HG03280 (cell line): ENCODE data around the gene ZCCHC14.

ENCODE experiments used
- ATAC-seq: cut with Tn5 transposase; IDR thresholded peaks from one replicate; pipeline ENCODE4 v1.9.1; 2021; ENCODE audit warnings: mild to moderate bottlenecking, moderate library complexity; ENCODE audit not compliant: unreplicated experiment

The ZCCHC14 gene

GRCh38 chr16:87435372-87436224 is 57.2 kb downstream of the ZCCHC14 start:
- no peak for ATAC-seq

DNA sequence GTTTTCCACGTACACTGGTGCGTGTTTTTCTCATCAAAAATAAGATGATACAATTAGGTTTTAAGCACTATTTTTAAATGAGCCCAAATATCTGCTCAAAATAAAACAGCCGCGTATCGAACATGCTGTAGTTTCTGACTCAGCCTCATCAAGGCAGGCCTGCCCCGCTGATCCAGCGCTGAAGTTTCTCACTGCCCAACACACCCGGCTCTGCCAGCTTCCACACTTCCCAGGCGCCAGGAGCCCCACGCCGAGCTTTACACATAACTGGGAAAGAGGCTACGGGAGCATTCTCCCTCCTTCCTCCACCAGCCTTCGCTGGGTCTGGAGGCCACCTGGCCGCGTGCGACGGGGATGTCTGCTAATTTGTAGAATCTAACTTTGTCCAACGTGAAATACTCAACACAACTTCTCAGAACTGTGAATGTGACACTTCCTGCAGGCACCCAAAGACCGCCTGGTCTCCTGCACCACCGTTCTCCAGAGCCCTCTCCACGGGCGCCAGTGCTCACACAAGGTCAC is 58.6 kb downstream of the ZCCHC14 start:
- no peak for ATAC-seq

DNA sequence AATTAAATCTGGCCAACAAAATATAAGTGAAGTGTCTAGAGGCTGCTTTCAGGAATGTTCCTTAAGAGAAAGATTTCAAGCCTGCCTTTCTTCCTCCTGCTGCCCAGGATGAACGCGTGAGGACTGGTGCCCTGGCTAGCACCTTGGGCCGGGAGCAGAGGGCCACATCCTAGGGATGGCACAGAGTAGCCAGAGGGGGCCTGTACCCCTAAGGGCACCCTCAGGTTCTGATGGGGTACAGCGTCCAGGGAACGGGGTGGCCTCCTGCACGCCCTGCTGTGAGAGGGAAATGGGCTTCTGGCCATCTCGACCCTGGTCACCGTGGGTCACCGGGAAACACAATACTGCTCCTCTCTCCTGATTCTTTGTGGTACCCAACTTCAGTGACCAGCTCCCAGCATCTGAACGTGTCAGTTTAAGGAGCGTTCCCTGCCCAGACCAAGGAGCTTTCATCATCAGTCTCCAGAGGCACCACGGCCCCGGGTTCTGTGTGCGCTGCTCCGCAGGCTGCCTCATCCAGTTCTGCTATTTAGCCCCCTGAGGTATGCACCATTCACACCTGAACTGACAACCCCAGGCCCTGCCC is 60.4 kb downstream of the ZCCHC14 start:
- no peak for ATAC-seq

DNA sequence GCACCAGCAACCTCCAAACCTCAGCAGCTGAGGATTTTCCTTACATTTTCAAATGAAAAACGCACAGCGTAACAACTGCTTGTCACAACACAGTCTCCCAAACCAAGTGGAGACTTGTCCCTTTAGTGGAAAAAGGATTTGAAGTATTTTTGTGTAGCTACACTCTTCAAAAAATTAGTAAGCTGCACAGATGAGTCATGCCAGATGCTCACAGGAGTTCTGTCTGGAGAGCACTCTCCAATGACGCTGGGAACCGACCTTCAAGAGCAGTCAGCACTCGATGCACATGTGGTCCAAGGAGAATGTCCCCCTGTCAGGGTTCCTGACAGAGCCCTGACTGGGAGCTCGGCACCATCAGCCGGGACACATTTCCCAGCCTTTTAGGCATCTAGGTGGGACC is 60.9 kb downstream of the ZCCHC14 start:
- ATAC-seq = no peak

DNA sequence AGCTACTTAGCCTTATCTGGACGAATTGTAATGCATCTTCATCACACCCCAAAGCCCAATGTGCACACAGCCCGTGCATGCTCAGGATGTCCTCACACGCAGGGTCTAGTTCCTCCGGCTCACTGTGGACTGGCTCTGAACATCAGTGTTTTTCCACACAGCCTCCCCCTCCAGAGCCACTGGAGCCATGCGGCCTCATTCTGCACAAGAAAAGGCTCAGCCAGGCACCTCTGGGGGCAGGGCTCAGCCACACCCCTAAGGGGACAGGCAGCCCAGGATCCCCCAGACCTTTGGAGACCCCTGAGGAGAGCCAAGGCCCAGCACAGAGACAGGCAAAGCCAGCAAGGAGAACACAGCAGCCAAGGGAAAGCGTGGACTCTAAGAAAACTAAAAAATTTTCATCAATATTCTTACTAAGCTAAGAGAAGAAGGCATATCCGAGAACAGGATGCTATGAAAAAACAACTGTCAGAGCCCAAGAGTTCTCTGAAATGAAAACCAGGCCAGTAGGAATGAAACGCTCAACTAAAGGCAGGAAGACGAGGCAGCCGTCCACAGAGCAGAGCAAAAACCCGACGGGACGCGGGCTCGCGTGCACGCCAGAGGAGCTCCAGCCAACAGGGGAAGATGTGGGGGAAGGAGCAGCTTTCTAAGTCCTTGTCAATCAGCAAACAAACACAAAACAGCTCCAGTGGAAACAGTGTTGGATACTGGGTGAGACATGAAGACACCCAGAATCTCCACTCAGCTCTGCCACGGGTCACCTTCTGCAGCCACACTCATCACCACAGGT is 66.2 kb downstream of the ZCCHC14 start:
- ATAC-seq = no peak

DNA sequence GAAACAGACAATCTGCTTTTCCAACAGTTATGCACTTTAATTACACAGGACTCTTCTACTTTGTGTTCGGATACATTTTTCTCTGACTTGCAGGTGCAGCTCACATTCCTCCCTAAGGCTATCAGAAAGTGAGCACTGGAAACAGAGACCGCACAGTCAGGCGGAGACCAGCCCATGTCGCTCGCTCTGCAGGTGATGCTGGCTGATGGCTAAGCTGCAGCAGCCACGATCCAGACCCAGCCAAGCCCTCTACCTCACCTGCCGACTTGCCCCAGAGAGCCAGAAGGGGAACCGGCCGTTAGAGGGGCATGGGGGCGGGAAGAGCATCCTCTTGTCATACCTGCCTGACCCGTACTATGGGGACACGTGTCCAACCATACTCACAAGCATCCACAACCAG is 66.9 kb downstream of the ZCCHC14 start:
- ATAC-seq = no peak

- no peak for ATAC-seq
Observed at GRCh38 chr16:87424266-87424665, 68.6 kb downstream of the ZCCHC14 start.

DNA sequence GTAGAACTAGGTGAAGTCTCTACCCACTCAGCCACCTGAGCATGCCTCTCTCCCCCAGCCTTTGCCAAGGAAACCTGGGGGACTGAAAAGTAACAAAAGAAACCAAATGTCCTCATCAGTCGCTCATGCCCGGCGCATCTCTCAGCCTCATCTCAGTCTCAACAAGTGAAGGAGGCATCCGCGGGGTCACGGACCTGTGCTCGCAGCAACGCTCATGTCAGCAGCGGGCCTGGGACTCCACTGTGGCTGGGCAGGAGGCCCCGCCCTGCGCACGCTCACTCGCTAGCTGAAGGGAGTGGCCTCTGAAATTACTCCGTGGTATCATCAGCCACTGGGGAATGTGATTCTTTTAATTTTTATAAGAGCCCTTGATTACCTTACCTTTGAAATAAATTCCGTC is 69.4 kb downstream of the ZCCHC14 start:
- no peak for ATAC-seq

DNA sequence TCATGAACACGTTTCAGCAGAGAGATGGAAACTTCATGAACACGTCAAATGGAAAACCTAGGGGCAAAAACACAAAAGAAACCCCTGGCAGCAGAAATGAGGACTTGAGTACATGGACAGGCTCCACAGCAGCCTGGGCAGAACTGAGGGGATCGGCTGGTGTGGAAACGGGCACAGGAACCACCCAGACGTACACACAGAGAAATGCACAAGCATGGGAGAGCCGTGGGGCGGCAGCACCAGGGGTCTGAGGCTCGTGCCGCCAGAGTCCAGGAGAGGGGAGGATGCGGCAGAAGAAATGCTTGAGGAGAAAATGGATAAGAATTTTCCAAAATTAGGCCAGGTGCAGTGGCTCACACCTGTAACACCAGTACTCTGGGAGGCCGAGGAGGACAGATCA is 70.7 kb downstream of the ZCCHC14 start:
- ATAC-seq = no peak

GRCh38 chr16:87421003-87421912 is 71.6 kb downstream of the ZCCHC14 start:
- ATAC-seq = no peak

GRCh38 chr16:87420026-87421002 is 72.5 kb downstream of the ZCCHC14 start:
- ATAC-seq = no peak

GRCh38 chr16:87418644-87419043 is 74.2 kb downstream of the ZCCHC14 start:
- no peak for ATAC-seq

GRCh38 chr16:87418216-87418615 is 74.6 kb downstream of the ZCCHC14 start:
- no peak for ATAC-seq

DNA sequence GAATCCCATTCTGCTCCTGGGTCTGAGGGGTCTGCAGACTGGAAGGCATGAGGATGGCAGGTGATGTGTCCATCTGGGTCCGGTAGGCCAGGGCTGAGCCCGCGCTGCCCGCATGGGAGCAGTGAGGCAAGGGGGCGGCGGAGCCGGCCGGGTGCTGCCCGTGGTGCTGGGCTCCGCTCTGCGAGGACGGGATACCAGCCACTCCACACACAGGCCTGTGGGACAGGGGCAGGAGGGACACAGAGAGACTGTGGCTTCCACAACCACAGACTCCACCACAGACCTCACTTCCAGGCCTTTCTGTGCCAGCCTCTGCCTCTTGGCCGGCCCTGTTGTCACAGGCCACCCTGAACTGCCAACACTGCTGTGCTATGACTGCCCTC is 75.3 kb downstream of the ZCCHC14 start:
- no peak for ATAC-seq

DNA sequence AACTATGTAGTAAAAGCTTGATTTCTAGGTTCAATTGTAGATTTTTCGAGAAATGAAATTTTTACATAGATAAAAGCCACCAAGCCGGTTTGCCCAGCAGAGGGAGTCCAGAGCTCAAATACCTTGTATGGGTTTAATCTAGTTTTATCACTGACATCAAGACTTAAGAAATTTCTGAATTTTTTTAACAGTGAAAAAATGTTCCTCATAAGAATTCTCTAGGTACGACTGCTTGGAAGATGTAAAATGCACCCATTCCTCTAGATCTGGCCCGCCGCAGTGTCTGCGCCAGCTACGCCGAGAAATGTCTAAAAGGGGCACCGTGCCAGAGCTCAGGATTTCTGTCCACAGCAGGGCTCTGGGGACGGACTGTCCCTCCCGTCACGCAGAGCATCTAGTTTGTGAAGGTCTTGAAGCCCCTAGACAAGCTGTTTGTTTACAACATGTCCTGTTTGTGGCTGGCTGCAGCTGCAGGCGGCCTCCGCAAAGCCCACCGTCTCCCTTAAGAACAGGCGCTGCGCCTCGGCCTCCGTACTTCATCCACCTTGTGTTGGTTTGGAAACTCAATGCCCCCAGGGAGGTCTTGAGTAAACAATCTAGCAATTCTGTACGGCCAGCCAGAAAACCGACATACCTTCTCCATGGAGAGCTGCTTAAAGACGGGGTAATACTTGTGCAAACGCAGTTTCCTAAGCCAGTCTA is 75.8 kb downstream of the ZCCHC14 start:
- ATAC-seq = no peak

DNA sequence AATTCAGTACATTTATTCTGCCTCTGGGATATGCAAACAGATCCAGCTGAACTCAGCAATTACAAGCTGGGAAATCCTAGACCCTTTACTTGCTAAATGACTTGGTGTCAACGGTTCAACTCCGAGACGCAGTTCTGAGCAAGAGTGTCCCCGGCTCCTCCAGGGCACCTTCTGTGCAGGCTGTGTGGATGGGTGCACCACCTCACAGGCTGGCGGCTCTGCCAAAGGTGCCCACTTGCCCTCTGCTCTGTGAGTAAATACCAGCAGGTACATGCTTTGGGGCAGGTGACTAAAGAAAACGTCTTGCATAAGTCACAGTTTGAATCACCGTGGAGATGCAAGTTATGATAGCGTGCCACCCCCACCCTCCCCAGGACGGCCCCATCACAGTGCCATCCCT is 77.4 kb downstream of the ZCCHC14 start:
- no peak for ATAC-seq

- no peak for ATAC-seq
Observed at GRCh38 chr16:87414251-87414680, 78.6 kb downstream of the ZCCHC14 start.

DNA sequence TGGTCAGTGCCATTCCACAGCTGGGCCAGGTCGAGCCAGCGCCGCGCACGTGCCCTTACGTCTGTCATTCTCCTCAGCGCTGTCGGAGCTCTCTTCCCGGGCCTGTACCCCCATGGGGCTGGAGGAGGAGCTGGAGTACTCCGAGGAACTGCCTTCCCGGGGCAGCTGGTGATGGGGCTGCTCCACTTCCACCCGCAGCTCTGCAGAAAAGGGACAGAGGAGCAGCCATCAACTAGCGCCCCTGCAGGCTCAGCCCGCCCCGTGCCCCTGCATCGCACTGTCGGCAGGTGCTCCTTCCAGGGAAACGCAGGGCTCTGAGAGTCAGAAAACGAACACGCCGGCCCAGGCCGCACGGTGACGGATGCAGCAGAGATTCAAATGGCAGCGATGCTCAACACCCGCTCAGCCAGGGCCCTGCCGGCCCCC is 79.8 kb downstream of the ZCCHC14 start:
- ATAC-seq = no peak
